GM13977 (cell line): ENCODE measurements around the gene RSPO1.

ENCODE experiments used
- DNase-seq: peaks from one replicate; pipeline ENCODE4 v3.0.0; 2012; ENCODE audit warnings: low spot score
- CTCF ChIP-seq: IDR thresholded peaks from 2 replicates; pipeline ENCODE4 v1.5.1; 2012; ENCODE audit warnings: mild to moderate bottlenecking, control low read depth; ENCODE audit not compliant: insufficient read depth; ENCODE audit errors: extremely low read depth, missing control alignments
- in situ Hi-C: fragments of 300-500 bp; cut with MboI; formaldehyde crosslinking; loops from one replicate; pipeline ENCODE4 v1.12.0; 2022; ENCODE audit warnings: low sequenced_read_pairs, low pct_unique_long_range_greater_than_20kb, mixed read lengths, inconsistent platforms; ENCODE audit not compliant: unreplicated experiment

Gene RSPO1

GRCh38 chr1:37612186-37612585 lies 22.5 kb downstream of the RSPO1 start:
- no peak for TF ChIP-seq CTCF
- no peak for DNase-seq
- in situ Hi-C loops, result no loop called here

GRCh38 chr1:37609994-37610393 lies 24.7 kb downstream of the RSPO1 start:
- no peak for TF ChIP-seq CTCF
- no peak for DNase-seq
- in situ Hi-C loops, result loop anchor here (10.0 kb wide), 1 partner anchor 65 kb away; no protein-coding TSS in a partner anchor

GRCh38 chr1:37609002-37609401 lies 25.7 kb downstream of the RSPO1 start:
- in situ Hi-C loops, result loop anchor here (10.0 kb wide), 1 partner anchor 66 kb away; no protein-coding TSS in a partner anchor
- TF ChIP-seq CTCF, result no peak
- DNase-seq, result no peak

- in situ Hi-C loops, result loop anchor here (10.0 kb wide), 1 partner anchor 68 kb away; no protein-coding TSS in a partner anchor
- DNase-seq, result no peak
- no peak for TF ChIP-seq CTCF
These were observed 28.0 kb downstream of the RSPO1 start for GRCh38 chr1:37606481-37607263.

GRCh38 chr1:37605806-37606474 lies 28.8 kb downstream of the RSPO1 start:
- in situ Hi-C loops, result loop anchor here (10.0 kb wide), 1 partner anchor 69 kb away; no protein-coding TSS in a partner anchor
- no peak for TF ChIP-seq CTCF
- DNase-seq, result no peak

- in situ Hi-C loops, result loop anchor here (10.0 kb wide), 1 partner anchor 70 kb away; no protein-coding TSS in a partner anchor
- no peak for DNase-seq
- no peak for TF ChIP-seq CTCF
These were observed 29.5 kb downstream of the RSPO1 start for GRCh38 chr1:37605061-37605650.
